Loucy (cell line): ENCODE measurements around the gene CACNA1D.

Source experiments
- H2AFZ ChIP-seq: fragments of 200-600 bp; sonication (generic); 2 replicates; pipeline ENCODE4 v1.6.0; 2016; ENCODE audit warnings: antibody characterized with exemption, mild to moderate bottlenecking, low read length, moderate library complexity
- H3F3A ChIP-seq: fragments of 200-600 bp; 2 replicates; pipeline ENCODE4 v1.6.0; 2016; ENCODE audit warnings: antibody characterized with exemption, low read depth, mild to moderate bottlenecking
- H3K27me3 ChIP-seq: fragments of 200-600 bp; sonication (generic); 2 replicates; pipeline ENCODE4 v1.6.1; 2014; ENCODE audit warnings: low read length, mild to moderate bottlenecking; ENCODE audit not compliant: insufficient read depth, poor library complexity, severe bottlenecking
- H3K36me3 ChIP-seq: fragments of 200-600 bp; sonication (generic); 2 replicates; pipeline ENCODE4 v1.6.1; 2016; ENCODE audit warnings: low read length; ENCODE audit not compliant: insufficient read depth
- H3K4me1 ChIP-seq: fragments of 200-600 bp; sonication (generic); 2 replicates; pipeline ENCODE4 v1.5.1; 2014; ENCODE audit warnings: low read length, mild to moderate bottlenecking; ENCODE audit not compliant: insufficient read depth, poor library complexity, severe bottlenecking
- H3K4me2 ChIP-seq: fragments of 200-600 bp; sonication (generic); 2 replicates; pipeline ENCODE4 v1.6.0; 2014; ENCODE audit warnings: antibody characterized with exemption, low read length, low read depth, mild to moderate bottlenecking; ENCODE audit not compliant: poor library complexity, severe bottlenecking
- H3K4me3 ChIP-seq: fragments of 200-600 bp; sonication (generic); 2 replicates; pipeline ENCODE4 v1.5.1; 2014; ENCODE audit warnings: low read length, mild to moderate bottlenecking, mixed read lengths; ENCODE audit not compliant: poor library complexity, severe bottlenecking
- H3K79me2 ChIP-seq: fragments of 200-600 bp; sonication (generic); 2 replicates; pipeline ENCODE4 v1.6.1; 2014; ENCODE audit warnings: low read length; ENCODE audit not compliant: insufficient read depth
- H3K9ac ChIP-seq: fragments of 200-600 bp; sonication (generic); 2 replicates; pipeline ENCODE4 v1.6.0; 2014; ENCODE audit warnings: mild to moderate bottlenecking, low read depth, low read length, moderate library complexity; ENCODE audit not compliant: poor library complexity, severe bottlenecking
- H3K9me2 ChIP-seq: fragments of 200-600 bp; sonication (generic); replicated peaks from 2 replicates; pipeline ENCODE4 v1.6.1; 2016; ENCODE audit warnings: low read depth, low read length, mixed read lengths
- H3K9me3 ChIP-seq: fragments of 200-600 bp; sonication (generic); 2 replicates; pipeline ENCODE4 v1.6.1; 2014; ENCODE audit warnings: mild to moderate bottlenecking, antibody characterized with exemption, low read length, low read depth; ENCODE audit not compliant: insufficient read depth
- H4K20me1 ChIP-seq: fragments of 200-600 bp; sonication (generic); 2 replicates; pipeline ENCODE4 v1.6.0; 2014; ENCODE audit warnings: antibody characterized with exemption, low read length, mild to moderate bottlenecking; ENCODE audit not compliant: insufficient read depth, poor library complexity, severe bottlenecking
- EZH2phosphoT487 ChIP-seq: fragments of 200-600 bp; IDR thresholded peaks from 2 replicates; pipeline ENCODE4 v1.6.1; 2018; ENCODE audit warnings: antibody characterized with exemption, mild to moderate bottlenecking, moderate library complexity, borderline replicate concordance
- TF ChIP-seq, protein P1 (sequence below): fragments of 200-600 bp; sonication (generic); conservative IDR thresholded peaks from 2 replicates; pipeline ENCODE4 v1.5.1; 2014; ENCODE audit warnings: mild to moderate bottlenecking, antibody characterized with exemption, low read length

The CACNA1D gene

GRCh38 chr3:53702776-53703530 lies 208.5 kb downstream of the CACNA1D start:
- H3K27me3 ChIP-seq, result no peaks in the 10 kb centered on the region
- peaks cover 11% of the 10 kb centered on the region for H3K4me1 ChIP-seq
- H4K20me1 ChIP-seq, result no peaks in the 10 kb centered on the region
- no peaks in the 10 kb centered on the region for H3K9me3 ChIP-seq
- H3K9me2 ChIP-seq, result no peaks in the 10 kb centered on the region
- H3K9ac ChIP-seq, result no peak overlapping the region
- TF ChIP-seq, protein P1, sequence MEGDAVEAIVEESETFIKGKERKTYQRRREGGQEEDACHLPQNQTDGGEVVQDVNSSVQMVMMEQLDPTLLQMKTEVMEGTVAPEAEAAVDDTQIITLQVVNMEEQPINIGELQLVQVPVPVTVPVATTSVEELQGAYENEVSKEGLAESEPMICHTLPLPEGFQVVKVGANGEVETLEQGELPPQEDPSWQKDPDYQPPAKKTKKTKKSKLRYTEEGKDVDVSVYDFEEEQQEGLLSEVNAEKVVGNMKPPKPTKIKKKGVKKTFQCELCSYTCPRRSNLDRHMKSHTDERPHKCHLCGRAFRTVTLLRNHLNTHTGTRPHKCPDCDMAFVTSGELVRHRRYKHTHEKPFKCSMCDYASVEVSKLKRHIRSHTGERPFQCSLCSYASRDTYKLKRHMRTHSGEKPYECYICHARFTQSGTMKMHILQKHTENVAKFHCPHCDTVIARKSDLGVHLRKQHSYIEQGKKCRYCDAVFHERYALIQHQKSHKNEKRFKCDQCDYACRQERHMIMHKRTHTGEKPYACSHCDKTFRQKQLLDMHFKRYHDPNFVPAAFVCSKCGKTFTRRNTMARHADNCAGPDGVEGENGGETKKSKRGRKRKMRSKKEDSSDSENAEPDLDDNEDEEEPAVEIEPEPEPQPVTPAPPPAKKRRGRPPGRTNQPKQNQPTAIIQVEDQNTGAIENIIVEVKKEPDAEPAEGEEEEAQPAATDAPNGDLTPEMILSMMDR, result no peak
- no peak for TF ChIP-seq EZH2phosphoT487
- no peaks in the 10 kb centered on the region for H3F3A ChIP-seq
- H3K79me2 ChIP-seq, result no peaks in the 10 kb centered on the region
- no peak overlapping the region for H3K4me2 ChIP-seq
- no peak overlapping the region for H2AFZ ChIP-seq
- H3K36me3 ChIP-seq, result no peaks in the 10 kb centered on the region
- no peak overlapping the region for H3K4me3 ChIP-seq

- Histone ChIP-seq H4K20me1 (no peaks in the 10 kb centered on the region), H3K27me3 (no peaks in the 10 kb centered on the region), H3K79me2 (no peaks in the 10 kb centered on the region), H3K36me3 (no peaks in the 10 kb centered on the region), H3K4me3 (no peak overlapping the region), H3K9me3 (no peaks in the 10 kb centered on the region), H3K4me1 (peaks cover 11% of the 10 kb centered on the region), H3K4me2 (no peak overlapping the region), H3K9me2 (no peaks in the 10 kb centered on the region), H2AFZ (no peak overlapping the region), H3K9ac (no peak overlapping the region), H3F3A (no peaks in the 10 kb centered on the region)
- no peak for TF ChIP-seq EZH2phosphoT487
- TF ChIP-seq, protein P1, result no peak
These were observed 209.4 kb downstream of the CACNA1D start for GRCh38 chr3:53703630-53704362.

- H2AFZ ChIP-seq, result no peak overlapping the region
- no peak overlapping the region for H3K4me2 ChIP-seq
- TF ChIP-seq EZH2phosphoT487, result no peak
- TF ChIP-seq, protein P1, result no peak
- no peaks in the 10 kb centered on the region for H3K27me3 ChIP-seq
- peaks cover 11% of the 10 kb centered on the region for H3K4me1 ChIP-seq
- H3K36me3 ChIP-seq, result no peaks in the 10 kb centered on the region
- no peaks in the 10 kb centered on the region for H3F3A ChIP-seq
- H3K9me2 ChIP-seq, result no peaks in the 10 kb centered on the region
- no peaks in the 10 kb centered on the region for H3K79me2 ChIP-seq
- H3K9ac ChIP-seq, result no peak overlapping the region
- no peak overlapping the region for H3K4me3 ChIP-seq
- H3K9me3 ChIP-seq, result no peaks in the 10 kb centered on the region
- H4K20me1 ChIP-seq, result no peaks in the 10 kb centered on the region
These were observed 209.9 kb downstream of the CACNA1D start for GRCh38 chr3:53704363-53704725.
